Hematopoietic multipotent progenitor cell (in vitro differentiated cells): ENCODE results near the gene SMIM35. TPM values are rescaled to one million over a fixed set of nuclear protein-coding genes. Genes with fewer than 3 reads are reported as not detected.
A peak's percentile ranks its signal among the peaks of the same experiment; 100 is the strongest.

Source experiments
- DNase-seq, 3 donors: peaks; one replicate each; pipeline ENCODE4 v3.0.0-alpha.2; 2011 to 2015; ENCODE audit warnings: low read depth in 2 of 3, low spot score in 2 of 3
- total RNA-seq: library from RNA; depleted of rRNA; stranded (reverse); fragments of >200 nt; gene quantifications from one replicate; pipeline ENCODE4 v1.2.3, GENCODE V29; 2012

Gene SMIM35
- total RNA-seq, 1 donor, result under 0.01 TPM

DNA sequence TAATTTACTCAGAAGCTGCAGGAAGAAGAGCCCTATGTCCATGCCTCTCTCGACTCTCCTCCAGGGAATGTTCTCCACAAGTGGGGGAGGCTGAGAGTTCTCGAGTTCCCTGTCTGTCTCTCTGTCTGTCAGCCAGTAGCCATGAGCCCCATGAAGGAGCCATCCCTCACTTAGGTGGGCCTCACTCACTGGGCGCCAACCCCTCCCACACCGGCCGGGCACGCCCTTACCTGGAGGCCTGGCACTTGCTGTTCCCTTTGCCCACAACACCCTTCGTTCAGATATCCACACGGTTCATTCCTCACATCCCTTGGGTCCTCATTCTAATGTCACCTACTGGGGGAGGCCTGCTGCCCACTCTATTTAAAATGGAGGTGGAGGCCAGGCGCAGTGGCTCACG lies 114.7 kb downstream of the SMIM35 start:
- no peak for DNase-seq

DNA sequence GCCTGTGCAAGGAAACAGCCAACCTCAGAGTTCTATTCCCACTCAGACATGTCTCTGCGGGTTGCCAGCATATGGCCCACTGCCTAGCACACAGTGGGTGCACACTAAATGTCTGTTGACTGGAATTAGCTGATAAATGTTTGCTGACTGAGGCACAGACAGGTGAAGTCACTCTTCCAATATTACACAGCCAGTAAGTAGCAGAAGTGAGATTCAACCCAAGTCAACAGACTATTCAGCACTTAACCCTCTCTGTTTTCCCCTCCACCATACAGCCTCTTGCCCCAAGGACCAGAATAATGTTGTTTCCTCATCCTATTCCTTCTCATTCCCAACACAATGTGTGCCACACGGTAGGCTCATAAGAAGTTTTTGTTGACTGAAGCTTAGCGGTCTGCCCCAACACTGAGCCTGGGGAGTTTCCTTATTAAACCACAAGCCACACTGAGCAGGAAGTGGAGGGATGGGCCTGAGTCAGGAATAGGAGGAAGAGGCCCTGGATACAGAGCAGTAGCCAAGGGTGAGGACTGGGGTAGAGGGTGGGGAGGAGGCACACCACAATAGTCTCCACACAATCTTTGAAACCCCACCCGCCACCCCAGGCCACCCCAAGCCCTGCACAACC lies 116.3 kb downstream of the SMIM35 start:
- peak in 2 of 3 donors; percentile 62 to 78 for DNase-seq

DNA sequence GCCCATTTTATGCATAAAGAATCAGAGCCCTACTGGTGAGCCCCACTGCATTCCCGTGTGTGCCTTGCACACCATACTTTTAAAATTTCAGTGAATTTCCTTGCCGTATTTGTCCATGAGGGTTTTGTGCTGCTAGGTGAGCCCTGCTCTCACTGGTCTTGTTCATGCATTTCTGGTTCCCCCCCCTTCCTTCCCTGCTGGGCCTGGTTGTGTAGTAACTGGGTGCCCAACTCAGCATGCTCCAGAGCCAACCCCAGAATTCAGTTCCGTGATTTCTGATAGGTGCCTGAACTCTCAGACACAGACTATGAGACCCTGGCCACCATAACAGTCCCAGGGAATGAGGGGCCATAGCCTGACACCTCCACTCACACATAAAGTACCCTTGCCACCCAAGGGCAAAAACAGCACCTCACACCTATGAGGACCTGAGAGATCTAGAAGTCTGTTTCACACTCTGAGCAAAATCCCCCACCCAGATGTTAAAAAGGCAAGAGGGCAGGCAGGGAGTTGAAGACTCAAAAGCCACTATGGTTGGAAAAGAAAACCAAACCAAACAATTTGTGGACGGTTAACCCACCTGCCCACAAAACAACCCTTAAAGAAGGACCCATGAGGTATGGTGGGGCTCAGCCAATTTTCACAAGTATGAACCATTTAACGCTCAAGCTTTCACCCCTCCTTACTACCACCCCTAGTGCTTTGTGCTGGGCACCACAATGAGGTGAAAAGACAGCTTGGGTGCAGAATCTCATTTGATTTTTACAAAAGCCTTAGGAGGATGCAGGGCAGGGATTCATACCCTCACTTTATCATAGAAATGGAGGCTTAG lies 117.4 kb downstream of the SMIM35 start:
- DNase-seq, result no peak

DNA sequence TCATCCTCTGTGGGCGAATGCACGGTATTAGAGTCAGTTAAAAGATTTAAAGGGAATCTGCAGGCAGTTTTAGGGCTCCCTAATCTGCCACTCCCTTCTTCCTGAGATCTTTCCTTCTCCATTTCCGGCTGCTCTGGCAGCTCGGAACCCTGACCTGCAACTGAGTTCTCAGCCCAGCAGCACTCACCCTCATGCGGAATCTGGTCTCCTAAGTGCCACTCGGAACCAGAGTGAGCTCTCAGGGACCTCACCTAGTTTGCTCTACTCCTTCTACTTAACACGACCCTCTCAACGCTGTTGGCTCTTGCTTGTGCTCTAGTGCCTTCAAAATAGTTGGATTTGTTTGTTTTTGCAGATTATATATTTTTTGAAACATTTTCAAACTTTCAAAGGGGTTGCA lies 119.9 kb downstream of the SMIM35 start:
- DNase-seq, result no peak

DNA sequence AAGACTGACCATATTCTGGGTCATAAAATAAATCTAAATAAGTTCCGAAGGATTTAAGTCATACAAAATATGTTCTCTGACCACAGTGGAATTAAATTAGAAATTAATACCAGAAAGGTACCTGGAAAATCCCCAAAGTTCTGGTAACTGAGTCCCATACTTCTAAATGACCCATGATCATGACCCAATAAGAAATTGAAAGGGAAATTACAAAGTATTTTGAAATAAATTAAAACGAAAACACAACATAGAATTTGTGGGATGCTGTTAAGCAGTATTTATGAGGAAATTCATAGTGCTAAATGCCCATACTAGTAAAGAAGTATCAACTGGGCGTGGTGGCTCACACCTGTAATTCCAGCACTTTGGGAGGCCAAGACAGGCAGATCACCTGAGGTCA lies 123.9 kb downstream of the SMIM35 start:
- DNase-seq, result no peak

DNA sequence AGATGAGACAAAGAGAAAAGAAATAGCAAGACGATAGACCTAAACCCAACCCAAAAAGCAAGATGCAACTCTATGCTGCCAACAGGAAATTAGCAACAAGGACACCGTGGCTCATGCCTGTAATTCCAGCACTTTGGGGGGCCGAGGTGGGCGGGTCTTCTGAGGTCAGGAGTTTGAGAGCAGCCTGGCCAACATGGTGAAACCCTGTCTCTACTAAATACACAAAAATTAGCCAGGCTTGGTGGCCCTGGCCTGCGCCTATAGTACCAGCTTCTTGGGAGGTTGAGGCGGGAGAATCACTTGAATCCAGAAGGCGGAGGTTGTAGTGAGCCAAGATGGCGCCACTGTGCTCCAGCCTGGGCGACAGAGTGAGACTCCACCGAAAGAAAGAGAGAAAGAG lies 124.9 kb downstream of the SMIM35 start:
- no peak for DNase-seq

DNA sequence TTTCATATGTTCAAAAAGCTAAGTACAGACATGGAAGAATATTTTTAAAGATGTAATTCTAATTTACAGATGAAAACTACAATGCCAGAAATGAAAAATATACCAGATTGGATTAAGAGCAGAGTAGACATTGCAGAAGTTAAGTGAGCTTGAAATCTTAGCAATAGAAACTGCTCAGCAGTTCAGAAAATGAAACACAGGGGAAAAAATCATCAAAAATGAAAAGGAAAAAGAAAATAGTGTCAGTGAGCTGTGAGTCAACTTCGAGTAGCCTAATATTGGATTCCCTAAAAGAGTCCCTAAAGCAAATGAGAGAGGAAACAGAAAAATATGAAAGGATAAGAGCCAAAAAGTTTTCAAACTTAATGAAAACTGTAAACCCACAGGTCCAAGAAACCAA lies 126.4 kb downstream of the SMIM35 start:
- no peak for DNase-seq

DNA sequence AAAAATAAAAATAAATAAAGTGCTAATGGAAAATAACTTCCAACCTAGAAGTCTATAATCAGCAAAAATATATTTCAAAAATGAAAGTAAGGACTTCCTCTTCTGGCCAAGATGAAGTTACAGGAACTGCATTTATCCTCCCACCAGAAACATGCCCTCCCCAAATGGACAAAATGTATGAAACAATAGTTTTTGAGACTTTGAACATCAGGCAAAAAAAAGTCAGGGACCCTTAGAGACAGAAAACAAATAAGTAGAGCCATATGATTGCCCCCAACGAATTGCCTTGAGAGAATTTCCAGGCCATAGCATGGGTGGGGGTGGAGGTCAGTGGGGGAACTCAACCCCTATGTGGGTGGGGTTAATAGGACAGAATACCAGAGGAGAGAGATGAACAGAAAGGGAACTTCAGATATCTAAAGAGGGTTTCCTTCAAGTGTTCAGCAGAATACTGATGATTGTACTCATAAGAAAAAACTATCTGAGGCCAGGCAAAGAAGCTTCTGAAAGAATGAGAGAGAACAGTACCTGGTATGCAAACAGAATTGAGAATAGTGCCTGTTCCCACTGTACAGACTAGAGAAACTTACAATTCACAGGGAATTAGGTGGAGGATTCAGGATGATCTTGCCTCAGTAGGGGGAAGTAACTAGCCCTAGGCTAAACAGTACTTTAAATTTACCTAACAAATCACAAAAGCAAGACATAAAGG lies 127.2 kb downstream of the SMIM35 start:
- no peak for DNase-seq

DNA sequence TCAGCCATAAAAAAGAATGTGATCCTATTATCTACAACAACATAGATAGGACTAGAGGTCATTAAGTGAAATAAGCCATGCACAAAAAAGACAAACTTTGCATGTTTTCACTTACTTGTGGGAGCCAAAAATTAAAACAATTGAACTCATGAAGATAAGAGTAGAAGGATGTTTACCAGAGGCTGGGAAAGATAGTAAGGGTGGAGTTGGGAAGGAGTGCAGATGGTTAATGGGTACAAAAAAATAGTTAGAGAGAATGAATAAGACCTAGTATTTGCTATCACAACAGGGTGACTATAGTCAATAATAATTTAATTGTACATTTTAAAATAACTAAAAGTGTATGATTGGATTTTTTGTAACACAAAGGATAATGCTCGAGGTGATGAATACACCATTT lies 127.8 kb downstream of the SMIM35 start:
- no peak for DNase-seq

Other genes starting within 250 kb of the SMIM35 start
- gene FXYD6, start 210.3 kb downstream of the SMIM35 start, total RNA-seq, result 1.3 TPM
- 0.54 TPM for gene TMPRSS13, start 157.6 kb downstream of the SMIM35 start, total RNA-seq
- gene IL10RA, start 100.6 kb downstream of the SMIM35 start, total RNA-seq, result 11.8 TPM
- not detected for gene TMPRSS4, start 9.9 kb downstream of the SMIM35 start, total RNA-seq
- not detected for gene SCN4B, start 65.9 kb upstream of the SMIM35 start, total RNA-seq
- gene SCN2B, start 89.7 kb upstream of the SMIM35 start, total RNA-seq, result not detected
- gene JAML, start 138.0 kb upstream of the SMIM35 start, total RNA-seq, result 26.9 TPM
- 2.2 TPM for gene MPZL3, start 165.4 kb upstream of the SMIM35 start, total RNA-seq
- gene MPZL2, start 177.3 kb upstream of the SMIM35 start, total RNA-seq, result 2.4 TPM
- gene CD3E, start 217.8 kb upstream of the SMIM35 start, total RNA-seq, result 0.54 TPM